ENCODE data around the gene RNF17.
A peak's percentile ranks its signal among the peaks of the same experiment; 100 is the strongest.
"Not testable (repeated sequence)": the region's sequence is repeated elsewhere in the genome, so short reads cannot be mapped to it uniquely, and the experiment has no call there.

Gene RNF17

GRCh38 chr13:24763596-24764275, at the start of gene RNF17:
RNF17 (plus strand) TSS chr13:24764169; CDS start chr13:24764204, 35 bp downstream.
- FAIRE-seq: no peak

- no peak for FAIRE-seq
These were observed 48.0 kb upstream of the RNF17 start for GRCh38 chr13:24716011-24716410.

GRCh38 chr13:24716446-24716845, 47.5 kb upstream of the RNF17 start:
- no peak for FAIRE-seq

- no peak for FAIRE-seq
These were observed 46.8 kb upstream of the RNF17 start for GRCh38 chr13:24717217-24717616.

GRCh38 chr13:24718192-24718965, 45.6 kb upstream of the RNF17 start:
- FAIRE-seq: no peak

- FAIRE-seq: no peak
These were observed 44.8 kb upstream of the RNF17 start for GRCh38 chr13:24719139-24719538.

GRCh38 chr13:24723206-24723605, 40.8 kb upstream of the RNF17 start:
- FAIRE-seq: no peak

GRCh38 chr13:24724714-24725113, 39.3 kb upstream of the RNF17 start:
- FAIRE-seq: no peak

GRCh38 chr13:24725379-24725778, 38.6 kb upstream of the RNF17 start:
- FAIRE-seq: no peak

GRCh38 chr13:24727731-24728601, 36.0 kb upstream of the RNF17 start:
- peak; percentile 92 for FAIRE-seq

GRCh38 chr13:24730873-24731567, 32.9 kb upstream of the RNF17 start:
- FAIRE-seq: not testable (repeated sequence)

GRCh38 chr13:24734950-24735349, 29.0 kb upstream of the RNF17 start:
- no peak for FAIRE-seq

GRCh38 chr13:24737042-24737441, 26.9 kb upstream of the RNF17 start:
- FAIRE-seq: no peak

- no peak for FAIRE-seq
These were observed 25.6 kb upstream of the RNF17 start for GRCh38 chr13:24738366-24738847.

- no peak for FAIRE-seq
These were observed 23.7 kb upstream of the RNF17 start for GRCh38 chr13:24740014-24740890.

- FAIRE-seq: no peak
These were observed 22.8 kb upstream of the RNF17 start for GRCh38 chr13:24741016-24741662.

- no peak for FAIRE-seq
These were observed 22.2 kb upstream of the RNF17 start for GRCh38 chr13:24741791-24742190.

- no peak for FAIRE-seq
These were observed 21.7 kb upstream of the RNF17 start for GRCh38 chr13:24742294-24742693.

GRCh38 chr13:24742977-24743376, 21.0 kb upstream of the RNF17 start:
- FAIRE-seq: no peak

- no peak for FAIRE-seq
These were observed 19.7 kb upstream of the RNF17 start for GRCh38 chr13:24744247-24744646.

GRCh38 chr13:24745516-24745860, 18.5 kb upstream of the RNF17 start:
- no peak for FAIRE-seq
